ENCODE results near the gene RYR1.

RYR1 gene

GRCh38 chr19:38443458-38443999 lies 10.0 kb downstream of the RYR1 start:
- no peak overlapping the region for H3K9ac ChIP-seq (ENCODE audit: low read depth, low read length)
- H3K27me3 ChIP-seq (ENCODE audit: insufficient read depth, low read length, poor library complexity) = no peaks in the 10 kb centered on the region
- H3K4me2 ChIP-seq (ENCODE audit: insufficient read depth, low read length) = no peak overlapping the region
- no peak overlapping the region for H3K27ac ChIP-seq (ENCODE audit: low read length)
- H4K20me1 ChIP-seq (ENCODE audit: insufficient read depth, low read length) = peaks cover 4% of the 10 kb centered on the region; the same call in 1 of the 2 replicates
- ATAC-seq (ENCODE audit: insufficient read depth, low read depth) (no peak), DNase-seq (no peak)
- no peak overlapping the region for H2AFZ ChIP-seq (ENCODE audit: low read depth, low read length)
- H3K9me3 ChIP-seq (ENCODE audit: insufficient read depth, low read length, severe bottlenecking) = no peaks in the 10 kb centered on the region
- H3K36me3 ChIP-seq (ENCODE audit: insufficient read depth, low read length) = no peaks in the 10 kb centered on the region
- TF ChIP-seq EZH2 (IDR thresholded peaks at IDR 0.05; ENCODE audit: borderline replicate concordance, low read depth, low read length, severe bottlenecking) (no peak), CTCF (IDR thresholded peaks at IDR 0.05; ENCODE audit: borderline replicate concordance, extremely low read depth, low read length, poor library complexity, severe bottlenecking) (no peak)
- H3K4me1 ChIP-seq (ENCODE audit: insufficient read depth, low read length) = no peaks in the 10 kb centered on the region
- H3K4me3 ChIP-seq (ENCODE audit: low read depth in 1 of 2, low read length in 2 of 2) = no peak overlapping the region
- H3K79me2 ChIP-seq (ENCODE audit: insufficient read depth, low read length) = no peaks in the 10 kb centered on the region

GRCh38 chr19:38444026-38444425 lies 10.5 kb downstream of the RYR1 start:
- Histone ChIP-seq H2AFZ (ENCODE audit: low read depth, low read length) (no peak overlapping the region), H4K20me1 (ENCODE audit: insufficient read depth, low read length) (peaks cover 4% of the 10 kb centered on the region; the same call in 1 of the 2 replicates), H3K4me1 (ENCODE audit: insufficient read depth, low read length) (no peaks in the 10 kb centered on the region), H3K79me2 (ENCODE audit: insufficient read depth, low read length) (no peaks in the 10 kb centered on the region), H3K9me3 (ENCODE audit: insufficient read depth, low read length, severe bottlenecking) (no peaks in the 10 kb centered on the region), H3K36me3 (ENCODE audit: insufficient read depth, low read length) (no peaks in the 10 kb centered on the region), H3K4me3 (ENCODE audit: low read depth in 1 of 2, low read length in 2 of 2) (no peak overlapping the region), H3K4me2 (ENCODE audit: insufficient read depth, low read length) (no peak overlapping the region), H3K27me3 (ENCODE audit: insufficient read depth, low read length, poor library complexity) (no peaks in the 10 kb centered on the region), H3K9ac (ENCODE audit: low read depth, low read length) (no peak overlapping the region), H3K27ac (ENCODE audit: low read length) (no peak overlapping the region)
- no peak for DNase-seq
- ATAC-seq (ENCODE audit: insufficient read depth, low read depth) = no peak
- TF ChIP-seq CTCF (IDR thresholded peaks at IDR 0.05; ENCODE audit: borderline replicate concordance, extremely low read depth, low read length, poor library complexity, severe bottlenecking) (no peak), EZH2 (IDR thresholded peaks at IDR 0.05; ENCODE audit: borderline replicate concordance, low read depth, low read length, severe bottlenecking) (no peak)

- Histone ChIP-seq H2AFZ (ENCODE audit: low read depth, low read length) (no peak overlapping the region), H3K36me3 (ENCODE audit: insufficient read depth, low read length) (no peaks in the 10 kb centered on the region), H3K9me3 (ENCODE audit: insufficient read depth, low read length, severe bottlenecking) (no peaks in the 10 kb centered on the region), H4K20me1 (ENCODE audit: insufficient read depth, low read length) (peaks cover 9% of the 10 kb centered on the region; the same call in 1 of the 2 replicates), H3K4me3 (ENCODE audit: low read depth in 1 of 2, low read length in 2 of 2) (no peak overlapping the region), H3K79me2 (ENCODE audit: insufficient read depth, low read length) (no peaks in the 10 kb centered on the region), H3K4me1 (ENCODE audit: insufficient read depth, low read length) (no peaks in the 10 kb centered on the region), H3K4me2 (ENCODE audit: insufficient read depth, low read length) (no peak overlapping the region), H3K27me3 (ENCODE audit: insufficient read depth, low read length, poor library complexity) (no peaks in the 10 kb centered on the region), H3K9ac (ENCODE audit: low read depth, low read length) (no peak overlapping the region), H3K27ac (ENCODE audit: low read length) (no peak overlapping the region)
- ATAC-seq (ENCODE audit: insufficient read depth, low read depth) (no peak), DNase-seq (no peak)
- TF ChIP-seq CTCF (IDR thresholded peaks at IDR 0.05; ENCODE audit: borderline replicate concordance, extremely low read depth, low read length, poor library complexity, severe bottlenecking) (no peak), EZH2 (IDR thresholded peaks at IDR 0.05; ENCODE audit: borderline replicate concordance, low read depth, low read length, severe bottlenecking) (no peak)
These were observed 11.9 kb downstream of the RYR1 start for GRCh38 chr19:38445362-38445761.

Data from DND-41 (cell line).